PC-3 (cell line): ENCODE results near the gene PLSCR4.

Experiments used
- CTCF ChIP-seq: fragments of 300-600 bp; sonication (generic); conservative IDR thresholded peaks from 2 replicates; pipeline ENCODE4 v1.5.1; 2017; ENCODE audit warnings: antibody characterized with exemption, low read depth, mild to moderate bottlenecking, low read length
- EZH2 ChIP-seq: fragments of 300-600 bp; sonication (generic); IDR thresholded peaks from one replicate; pipeline ENCODE4 v1.6.1; 2017; ENCODE audit warnings: antibody characterized with exemption, mild to moderate bottlenecking, low read length; ENCODE audit not compliant: unreplicated experiment
- EZH2phosphoT487 ChIP-seq: fragments of 300-600 bp; sonication (generic); IDR thresholded peaks from 2 replicates; pipeline ENCODE4 v1.6.1; 2018; ENCODE audit warnings: mild to moderate bottlenecking, antibody characterized with exemption, low read length, borderline replicate concordance

DNA sequence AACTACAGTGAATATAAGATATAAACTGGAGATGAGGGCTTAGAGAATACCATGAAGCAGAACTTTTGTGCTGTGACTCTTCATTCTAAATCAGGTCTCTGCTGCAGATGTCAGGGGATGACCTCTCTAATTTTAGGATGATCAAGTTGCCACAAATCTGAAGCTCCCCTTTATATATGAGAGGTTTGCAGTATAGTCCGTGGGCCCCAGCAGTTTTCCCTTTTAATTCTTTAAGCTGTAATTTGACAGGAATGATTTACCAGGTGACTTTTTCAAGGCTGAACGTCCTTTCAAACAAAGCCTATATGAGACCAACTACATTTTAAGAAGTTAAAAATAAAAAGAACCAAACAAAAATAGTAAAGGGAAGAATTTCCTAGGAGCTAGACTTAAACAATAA, 85.0 kb downstream of the PLSCR4 start:
- TF ChIP-seq EZH2 (no peak), CTCF (no peak), EZH2phosphoT487 (no peak)
